GM12878 (cell line): ENCODE results near the gene GCLM. TPM values are rescaled to one million over a fixed set of nuclear protein-coding genes. Genes with fewer than 3 reads are reported as not detected.

ENCODE experiments used
- ATAC-seq: fragments of 200-7000 bp; cut with Tn5 transposase; 3 replicates; pipeline ENCODE4 v1.9.1; 2020; ENCODE audit warnings: mild to moderate bottlenecking, moderate library complexity
- BruUV-seq: library from RNA; stranded (reverse); fragments of 400-500 nt; replicated peaks from 2 replicates; lab custom pipeline; 2021; lab: Mats Ljungman, UMichigan
- CTCF ChIA-PET: fragments of 300-600 bp; sonication (Branson Sonifier 250); formaldehyde crosslinking; extraction: SDS; loops from one replicate; lab custom pipeline; 2021; ENCODE audit warnings: inconsistent platforms; lab: Yijun Ruan, JAX
- POLR2A ChIA-PET: fragments of 350-600 bp; formaldehyde crosslinking; extraction: SDS; loops from one replicate; lab custom pipeline; 2021; ENCODE audit warnings: inconsistent platforms; lab: Charles Lee
- RAD21 ChIA-PET: fragments of 300-600 bp; sonication (Branson Sonifier 250); formaldehyde crosslinking; loops from one replicate; lab custom pipeline; 2023; ENCODE audit warnings: antibody characterized with exemption; ENCODE audit not compliant: unreplicated experiment; lab: Charles Lee
- SMC1A ChIA-PET: fragments of 300-600 bp; sonication (Branson Sonifier 250); formaldehyde crosslinking; loops from one replicate; lab custom pipeline; 2023; ENCODE audit not compliant: unreplicated experiment, uncharacterized antibody; lab: Charles Lee
- DNase-seq: peaks from one replicate; pipeline ENCODE4 v3.0.0-alpha.2; 2011; ENCODE audit warnings: low read depth, low spot score
- FAIRE-seq: peaks from 3 replicates; lab custom pipeline; 2011; peaks lifted over from hg19 to GRCh38; lab: Jason Lieb, UNC
- H2AFZ ChIP-seq: 2 replicates; pipeline ENCODE4 v1.6.0; 2011; ENCODE audit warnings: low read depth, low read length, control low read depth; ENCODE audit not compliant: control insufficient read depth
- H3K27ac ChIP-seq: 2 replicates; pipeline ENCODE4 v1.5.1; 2011; ENCODE audit warnings: control low read depth; ENCODE audit not compliant: control insufficient read depth, insufficient read depth
- H3K27me3 ChIP-seq, 2 experiments: replicated peaks in 1 of 2; 2 replicates each; pipeline versions ENCODE4 v1.6.0 to v1.6.1; 2011; ENCODE audit warnings: low read length in 1 of 2; ENCODE audit not compliant: control insufficient read depth in 2 of 2, insufficient read depth in 2 of 2
- H3K36me3 ChIP-seq, 2 experiments: 2 replicates each; pipeline ENCODE4 v1.5.1; 2011; ENCODE audit warnings: low read length in 1 of 2; ENCODE audit not compliant: control insufficient read depth in 2 of 2, insufficient read depth in 2 of 2
- H3K4me1 ChIP-seq: 2 replicates; pipeline ENCODE4 v1.6.1; 2011; ENCODE audit warnings: mild to moderate bottlenecking, low read length, moderate library complexity, mixed read lengths; ENCODE audit not compliant: control insufficient read depth, insufficient read depth
- H3K4me2 ChIP-seq: 2 replicates; pipeline ENCODE4 v1.6.0; 2011; ENCODE audit warnings: control low read depth; ENCODE audit not compliant: control insufficient read depth, insufficient read depth
- H3K4me3 ChIP-seq: fragments of 200-600 bp; sonication (generic); 2 replicates; pipeline ENCODE4 v1.5.1; 2016
- H3K79me2 ChIP-seq: 2 replicates; pipeline ENCODE4 v1.6.0; 2011; ENCODE audit warnings: low read length; ENCODE audit not compliant: control insufficient read depth, insufficient read depth
- H3K9ac ChIP-seq: 2 replicates; pipeline ENCODE4 v1.8.0; 2011; ENCODE audit warnings: low read length, control low read depth, mixed read lengths; ENCODE audit not compliant: control insufficient read depth, insufficient read depth
- H3K9me3 ChIP-seq: replicated peaks from 3 replicates; pipeline ENCODE4 v1.5.1; 2011; ENCODE audit warnings: mild to moderate bottlenecking, low read length; ENCODE audit not compliant: control insufficient read depth, insufficient read depth
- H4K20me1 ChIP-seq: 2 replicates; pipeline ENCODE4 v1.6.0; 2011; ENCODE audit not compliant: control insufficient read depth, insufficient read depth
- CBX3 ChIP-seq: fragments of 200-600 bp; sonication (generic); IDR thresholded peaks from 2 replicates; pipeline ENCODE4 v1.6.1; 2016; ENCODE audit warnings: low read depth, borderline replicate concordance
- CHD4 ChIP-seq: fragments of 200-600 bp; sonication (generic); IDR thresholded peaks from 2 replicates; pipeline ENCODE4 v1.6.1; 2016; ENCODE audit warnings: mild to moderate bottlenecking
- EED ChIP-seq: sonication (generic); IDR thresholded peaks from 2 replicates; pipeline ENCODE4 v1.6.1; 2016; ENCODE audit warnings: antibody characterized with exemption, low read depth
- ETV6 ChIP-seq, 2 experiments: fragments of 450-650 bp in 1 of 2; IDR thresholded peaks in 1 of 2; conservative IDR thresholded peaks in 1 of 2; 2 replicates each; pipeline ENCODE4 v1.6.1; 2014; ENCODE audit warnings: antibody characterized with exemption in 1 of 2, borderline replicate concordance in 1 of 2, low read depth in 1 of 2, mild to moderate bottlenecking in 1 of 2, moderate library complexity in 1 of 2
- EZH2 ChIP-seq: IDR thresholded peaks from 2 replicates; pipeline ENCODE4 v1.6.1; 2012; ENCODE audit warnings: low read depth, mild to moderate bottlenecking, control low read depth, inconsistent platforms, low read length, borderline replicate concordance; ENCODE audit not compliant: control insufficient read depth
- HCFC1 ChIP-seq: fragments of 150-350 bp; IDR thresholded peaks from 2 replicates; pipeline ENCODE4 v1.6.1; 2014; ENCODE audit warnings: low read length
- HDAC6 ChIP-seq: fragments of 200-600 bp; sonication (generic); IDR thresholded peaks from one replicate; pipeline ENCODE4 v1.8.0; 2017; ENCODE audit warnings: antibody characterized with exemption; ENCODE audit not compliant: unreplicated experiment
- PAX5 ChIP-seq: IDR thresholded peaks from 2 replicates; pipeline ENCODE4 v1.6.1; 2011; ENCODE audit warnings: low read depth, low read length, borderline replicate concordance
- POLR2A ChIP-seq: IDR thresholded peaks from 2 replicates; pipeline ENCODE4 v1.6.1; 2011; ENCODE audit warnings: low read depth, mild to moderate bottlenecking, low read length
- RB1 ChIP-seq: fragments of 450-650 bp; formaldehyde crosslinking; IDR thresholded peaks from 2 replicates; pipeline ENCODE4 v1.6.1; 2017; ENCODE audit warnings: mild to moderate bottlenecking, borderline replicate concordance
- STAT1 ChIP-seq: fragments of 450-650 bp; conservative IDR thresholded peaks from 2 replicates; pipeline ENCODE4 v1.6.1; 2014; ENCODE audit warnings: antibody characterized with exemption, mild to moderate bottlenecking
- ZNF217 ChIP-seq: fragments of 450-650 bp; IDR thresholded peaks from 2 replicates; pipeline ENCODE4 v1.6.1; 2017; ENCODE audit warnings: antibody characterized with exemption, mild to moderate bottlenecking
- ZNF592 ChIP-seq: fragments of 450-650 bp; IDR thresholded peaks from 2 replicates; pipeline ENCODE4 v1.6.1; 2017; ENCODE audit warnings: mild to moderate bottlenecking, moderate library complexity
- ZSCAN29 ChIP-seq: fragments of 450-650 bp; IDR thresholded peaks from 2 replicates; pipeline ENCODE4 v1.6.1; 2017; ENCODE audit warnings: mild to moderate bottlenecking, moderate library complexity
- WGBS: methylation state at CpG from one replicate; pipeline ENCODE4 v1.1.6; 2016; ENCODE audit warnings: low lambda C conversion rate; ENCODE audit not compliant: insufficient replicate concordance, insufficient coverage; ENCODE audit errors: missing lambda C conversion rate; 5-methylcytosine and 5-hydroxymethylcytosine counted together
- in situ Hi-C: fragments of 300-500 bp; cut with MboI; formaldehyde crosslinking; loops from 9 replicates; pipeline ENCODE4 v1.14.3; 2018; ENCODE audit warnings: mixed read lengths
- intact Hi-C: fragments of 100-400 bp; cut with micrococcal nuclease; formaldehyde crosslinking; loops from one replicate; pipeline ENCODE4 v1.14.2; 2022; ENCODE audit not compliant: unreplicated experiment
- polyA plus RNA-seq, 11 experiments: library from polyadenylated mRNA; depleted of rRNA in 4 of 11; unstranded in 6 of 11; stranded (reverse) in 5 of 11; fragments of >200 nt; fragmentation: Nextera tagmentation in 4 of 11; fragmentation: Illumina TruSeq in 1 of 11; extraction: Ambion mirVana in 4 of 11; extraction: Trizol in 1 of 11; gene quantifications; 1 replicate in 1 of 11; 2 replicates in 10 of 11; pipeline versions ENCODE4 v1.2.1 to v1.2.3, GENCODE V29; 2011 to 2016; ENCODE audit warnings: inconsistent platforms in 2 of 11, missing spikeins in 2 of 11, low read depth in 1 of 11
- total RNA-seq, 4 experiments: library from RNA; depleted of rRNA in 3 of 4; stranded (reverse); fragments of >200 nt in 3 of 4; fragmentation: Illumina TruSeq in 1 of 4; extraction: Trizol in 1 of 4; gene quantifications; 2 replicates each; pipeline versions ENCODE4 v1.2.1 to v1.2.3, GENCODE V29; 2013 to 2021
- TF ChIP-seq, protein P1 (sequence below): IDR thresholded peaks from 2 replicates; pipeline ENCODE4 v1.6.1; 2011; ENCODE audit warnings: borderline replicate concordance, low read depth, mild to moderate bottlenecking, moderate library complexity, low read length; ENCODE audit not compliant: insufficient read depth, poor library complexity, severe bottlenecking

Gene GCLM
- total and polyA plus RNA-seq, 10 of the 15 experiments (the other 5 are each of a cell fraction or from before 2014, with no cell fraction given) = 2.6 to 17.3 (median 6.9) TPM

GRCh38 chr1:93910305-93910704 lies 1.1 kb upstream of the GCLM start:
- no peak overlapping the region for H3K9ac ChIP-seq
- no peaks in the 10 kb centered on the region for H4K20me1 ChIP-seq
- H3K4me2 ChIP-seq = no peak overlapping the region; the same call in 1 of the 2 replicates
- ChIA-PET CTCF (interaction anchor here (0.7 to 2.2 kb wide), 7 partner anchors 10 to 195 kb away, joined by 3 to 12 read pairs (median 4); partner anchors contain the start of gene DNTTIP2), RAD21 (interaction anchor here (0.9 to 1.7 kb wide), 2 partner anchors 31 to 64 kb away, joined by 3 to 4 read pairs; partner anchors contain the start of gene DNTTIP2), SMC1A (interaction anchor here (0.6 to 1.2 kb wide), 4 partner anchors 25 to 1221 kb away, joined by 3 to 4 read pairs (median 4); partner anchors contain the start of gene DNTTIP2), POLR2A (interaction anchor here (0.6 to 0.8 kb wide), 2 partner anchors 13 to 54 kb away, joined by 3 to 4 read pairs; no protein-coding TSS in a partner anchor)
- TF ChIP-seq RB1 (no peak), EED (no peak), POLR2A (no peak), ZNF217 (no peak), EZH2 (no peak), PAX5 (no peak), ETV6 (conservative IDR thresholded peaks at IDR 0.05 in 1 of 2, IDR thresholded peaks at IDR 0.05 in 1 of 2; ENCODE audit: borderline replicate concordance in 1 of 2, low read depth in 1 of 2) (no peak), STAT1 (no peak), CHD4 (no peak), HDAC6 (no peak), CBX3 (no peak), HCFC1 (no peak), ZNF592 (no peak), ZSCAN29 (no peak)
- TF ChIP-seq, protein P1, sequence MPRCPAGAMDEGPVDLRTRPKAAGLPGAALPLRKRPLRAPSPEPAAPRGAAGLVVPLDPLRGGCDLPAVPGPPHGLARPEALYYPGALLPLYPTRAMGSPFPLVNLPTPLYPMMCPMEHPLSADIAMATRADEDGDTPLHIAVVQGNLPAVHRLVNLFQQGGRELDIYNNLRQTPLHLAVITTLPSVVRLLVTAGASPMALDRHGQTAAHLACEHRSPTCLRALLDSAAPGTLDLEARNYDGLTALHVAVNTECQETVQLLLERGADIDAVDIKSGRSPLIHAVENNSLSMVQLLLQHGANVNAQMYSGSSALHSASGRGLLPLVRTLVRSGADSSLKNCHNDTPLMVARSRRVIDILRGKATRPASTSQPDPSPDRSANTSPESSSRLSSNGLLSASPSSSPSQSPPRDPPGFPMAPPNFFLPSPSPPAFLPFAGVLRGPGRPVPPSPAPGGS = no peak
- H3K27me3 ChIP-seq = no peaks in the 10 kb centered on the region
- no peak overlapping the region for H3K4me3 ChIP-seq
- ATAC-seq (no peak), FAIRE-seq (no peak), DNase-seq (no peak)
- no TSS peak for BruUV-seq
- no peak overlapping the region for H3K27ac ChIP-seq
- no peaks in the 10 kb centered on the region for H3K9me3 ChIP-seq
- intact Hi-C loops = no loop called here
- peak overlapping the region; percentile 85; the same call in 1 of the 2 replicates for H2AFZ ChIP-seq
- 93% methylated on average over 4 of the region's 4 CpGs for WGBS
- in situ Hi-C loops = no loop called here
- no peaks in the 10 kb centered on the region for H3K36me3 ChIP-seq
- H3K79me2 ChIP-seq = peaks cover 28% of the 10 kb centered on the region
- H3K4me1 ChIP-seq = no peaks in the 10 kb centered on the region; the same call in 1 of the 2 replicates
